GOT3 (cell line): ENCODE results near the gene SAPCD2.
"Not testable (repeated sequence)": the region's sequence is repeated elsewhere in the genome, so short reads cannot be mapped to it uniquely, and the experiment has no call there.

Experiments used
- DNase-seq: peaks from one replicate; lab custom pipeline; 2025; ENCODE audit warnings: mixed read lengths; lab: John Stamatoyannopoulos, UW

The SAPCD2 gene

DNA sequence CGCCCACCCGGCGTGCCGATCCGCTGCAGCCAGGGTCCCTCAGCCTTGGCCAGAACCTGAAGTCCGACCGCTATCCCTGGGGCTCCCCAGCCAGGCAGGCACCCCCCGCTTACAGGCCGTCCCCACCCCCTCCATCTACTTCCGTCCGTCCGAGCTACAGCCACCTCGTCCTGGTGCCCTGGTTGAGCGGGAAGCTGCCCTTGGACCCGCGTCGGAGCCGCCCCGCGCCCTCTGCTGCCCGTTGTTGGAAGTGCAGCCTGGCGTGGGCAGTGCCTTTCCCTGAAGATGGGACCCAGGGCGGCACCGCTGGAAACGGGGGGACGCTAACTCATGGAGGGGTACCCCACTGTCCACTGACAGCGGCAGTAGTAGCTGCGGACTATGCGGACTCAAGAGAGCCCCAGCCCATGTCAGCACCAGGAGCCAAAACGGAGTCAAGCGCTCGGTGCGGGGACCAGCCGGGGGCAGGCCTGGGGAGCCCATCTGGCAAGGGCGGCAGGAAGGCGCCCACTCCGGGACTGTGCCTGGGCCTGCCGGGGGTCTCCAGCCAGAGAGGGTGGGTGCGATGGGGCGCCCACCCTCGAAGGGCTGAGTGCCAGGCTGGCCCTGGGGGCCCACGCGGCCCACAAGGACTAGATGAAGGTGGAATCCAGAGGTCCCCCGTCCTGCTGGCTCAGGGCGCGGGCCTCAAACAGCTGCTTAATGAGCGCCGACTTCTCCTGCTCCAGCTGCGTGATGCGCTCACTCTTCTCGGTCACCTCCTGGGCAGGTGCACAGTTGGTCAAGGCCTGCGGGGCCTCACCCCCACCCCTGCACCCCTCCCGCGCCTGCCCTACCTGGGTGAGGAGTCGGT is 6.1 kb downstream of the SAPCD2 start:
- no peak for DNase-seq

DNA sequence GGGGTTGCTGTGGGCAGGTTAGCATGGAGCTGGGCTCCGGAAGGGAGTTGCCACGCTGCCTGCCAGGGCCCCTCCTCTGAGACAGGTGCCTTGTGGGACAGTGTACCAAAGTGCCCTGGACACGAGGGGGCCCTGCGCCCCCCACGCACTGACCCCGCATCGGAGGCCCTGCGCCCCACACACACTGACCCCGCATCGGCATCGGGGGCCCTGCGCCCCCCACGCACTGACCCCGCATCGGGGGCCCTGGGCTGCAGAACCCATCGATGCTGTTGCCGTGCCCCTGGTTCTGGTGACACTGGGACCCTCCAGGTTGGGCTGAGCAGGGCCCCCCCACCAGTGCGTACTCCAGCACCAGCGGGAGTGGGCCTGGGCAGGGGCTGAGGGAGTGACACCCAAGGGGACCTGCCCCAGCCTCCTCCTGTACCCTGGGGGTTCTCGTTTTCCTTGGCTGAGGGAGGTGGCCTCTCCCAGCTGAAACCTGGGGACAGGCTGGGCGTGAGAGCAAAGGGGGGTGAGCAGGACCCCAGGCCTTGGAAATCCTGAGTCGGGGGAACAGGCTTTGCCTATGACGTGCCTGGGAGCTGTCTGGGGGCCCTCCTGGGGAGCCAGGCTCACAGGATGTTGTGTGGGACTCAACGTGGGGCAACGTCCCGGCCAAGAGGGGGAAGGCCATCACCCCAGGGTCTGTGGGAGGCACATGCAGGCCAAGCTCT is 6.9 kb downstream of the SAPCD2 start:
- no peak for DNase-seq

DNA sequence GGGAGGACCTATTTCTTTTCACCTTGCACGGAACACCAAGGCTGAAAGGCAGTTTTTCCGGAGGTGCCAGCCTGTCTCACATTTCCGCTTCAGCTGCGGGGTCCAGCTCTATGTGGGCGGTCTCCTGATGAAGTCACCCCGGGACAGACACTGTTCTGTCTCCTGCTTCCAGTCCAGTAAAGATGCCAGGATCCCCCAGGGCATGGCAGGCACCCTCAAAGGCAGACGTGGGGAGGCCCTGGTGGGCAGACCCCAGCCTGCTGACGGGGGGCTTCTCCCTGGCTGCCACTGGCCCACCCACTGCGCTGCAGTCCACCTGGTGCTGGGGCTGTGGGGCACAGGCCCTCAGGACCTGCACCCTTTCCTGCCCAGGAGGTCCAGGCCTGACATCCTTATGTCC is 7.6 kb downstream of the SAPCD2 start:
- not testable (repeated sequence) for DNase-seq

DNA sequence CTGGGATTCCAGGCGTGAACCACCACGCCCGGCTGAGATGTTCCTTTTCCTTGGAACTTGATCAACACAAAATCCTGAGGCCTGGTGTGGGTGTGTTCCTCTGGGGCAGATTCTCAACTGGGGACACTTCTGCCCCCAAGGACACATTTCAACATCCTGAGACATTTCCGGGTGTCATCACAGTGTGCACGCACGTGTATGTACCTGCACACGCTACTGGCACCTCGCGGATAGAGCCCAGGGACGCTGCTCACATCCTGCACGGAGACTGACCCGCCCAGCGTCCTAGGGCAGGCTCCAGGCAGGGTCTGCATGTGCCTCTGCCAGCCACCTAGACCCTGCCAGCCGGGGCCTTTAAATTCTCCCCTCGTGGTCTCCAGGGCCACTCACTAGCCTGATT is 8.0 kb downstream of the SAPCD2 start:
- DNase-seq, result no peak

DNA sequence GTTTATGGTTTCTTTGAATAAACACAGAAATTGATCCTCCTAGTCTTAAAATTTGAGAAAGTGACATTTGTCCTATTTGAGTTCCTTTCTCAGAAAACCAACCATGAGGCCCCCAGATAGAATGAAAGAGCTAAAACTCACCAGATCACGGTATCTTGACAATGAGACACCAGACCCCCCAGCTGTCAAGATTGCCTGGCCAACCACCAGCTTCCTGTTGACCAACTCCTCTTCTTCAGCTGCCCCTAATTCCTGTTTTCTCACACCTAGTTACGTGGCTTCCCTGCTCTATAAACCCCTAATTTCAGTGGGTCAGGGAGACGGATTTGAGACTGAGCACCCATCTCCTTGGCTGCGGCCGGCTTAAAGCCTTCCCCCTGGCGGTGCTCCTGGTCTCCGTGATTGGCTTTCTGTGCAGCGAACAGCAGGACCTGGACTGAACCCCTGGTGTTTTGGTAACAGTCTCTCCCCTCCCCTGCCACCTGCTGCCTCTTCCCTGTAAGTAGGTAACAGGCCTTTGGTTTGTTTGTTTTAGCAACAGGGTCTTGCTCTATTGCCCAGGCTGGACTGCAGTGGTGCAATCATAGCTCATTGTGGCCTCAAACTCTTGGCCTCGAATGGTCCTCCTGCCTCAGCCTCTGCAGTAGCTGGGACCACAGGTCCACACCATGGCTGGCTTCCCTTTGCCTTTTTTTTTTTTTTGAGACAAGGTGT is 11.7 kb downstream of the SAPCD2 start:
- DNase-seq, result no peak

DNA sequence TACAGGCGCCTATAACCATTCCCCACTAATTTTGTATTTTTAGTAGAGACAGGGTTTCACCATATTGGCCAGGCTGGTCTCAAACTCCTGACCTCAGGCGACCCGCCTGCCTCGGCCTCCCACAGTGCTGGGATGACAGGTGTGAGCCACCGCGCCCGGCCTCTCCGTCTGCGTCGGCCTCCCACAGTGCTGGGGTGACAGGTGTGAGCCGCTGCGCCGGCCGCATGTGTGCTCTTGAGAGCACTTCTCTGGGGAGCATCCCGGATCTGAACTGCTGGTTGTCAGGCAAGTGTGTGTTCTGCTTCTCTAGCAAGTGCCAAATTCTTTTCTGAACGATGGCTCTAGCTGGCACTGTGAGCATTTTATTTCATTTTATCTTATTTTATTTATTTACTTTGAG is 12.8 kb downstream of the SAPCD2 start:
- DNase-seq, result no peak

DNA sequence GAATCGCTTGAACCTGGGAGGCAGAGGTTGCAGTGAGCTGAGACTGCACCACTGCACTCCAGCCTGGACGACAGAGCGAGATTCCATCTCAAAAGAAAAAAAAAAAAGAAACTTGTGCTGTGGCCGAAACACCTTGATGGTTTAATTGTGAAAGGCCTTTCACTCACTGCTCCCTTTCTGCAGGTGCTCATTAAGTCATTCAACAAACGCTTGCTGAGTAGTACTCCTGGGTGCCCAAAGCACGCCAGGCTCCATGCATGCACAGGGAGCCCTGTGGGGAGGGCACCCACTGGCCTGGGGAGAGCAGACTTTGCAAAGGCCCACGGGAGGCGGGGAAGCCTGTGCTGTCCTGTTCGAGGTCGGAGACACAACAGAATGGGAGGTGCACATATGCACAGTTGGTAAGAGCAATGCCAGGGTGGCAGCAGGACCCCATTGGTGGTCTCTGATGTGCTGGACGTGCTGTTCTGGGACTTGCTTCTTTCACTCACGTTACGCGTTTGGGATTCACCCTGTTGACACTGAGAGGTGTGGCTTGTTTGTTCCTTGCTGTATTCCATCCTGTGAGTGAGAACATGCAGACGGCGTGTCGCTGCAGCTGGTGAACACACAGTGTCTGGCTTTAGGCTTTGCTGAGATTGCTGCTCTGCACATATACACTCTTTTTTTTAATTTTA is 13.5 kb downstream of the SAPCD2 start:
- no peak for DNase-seq

DNA sequence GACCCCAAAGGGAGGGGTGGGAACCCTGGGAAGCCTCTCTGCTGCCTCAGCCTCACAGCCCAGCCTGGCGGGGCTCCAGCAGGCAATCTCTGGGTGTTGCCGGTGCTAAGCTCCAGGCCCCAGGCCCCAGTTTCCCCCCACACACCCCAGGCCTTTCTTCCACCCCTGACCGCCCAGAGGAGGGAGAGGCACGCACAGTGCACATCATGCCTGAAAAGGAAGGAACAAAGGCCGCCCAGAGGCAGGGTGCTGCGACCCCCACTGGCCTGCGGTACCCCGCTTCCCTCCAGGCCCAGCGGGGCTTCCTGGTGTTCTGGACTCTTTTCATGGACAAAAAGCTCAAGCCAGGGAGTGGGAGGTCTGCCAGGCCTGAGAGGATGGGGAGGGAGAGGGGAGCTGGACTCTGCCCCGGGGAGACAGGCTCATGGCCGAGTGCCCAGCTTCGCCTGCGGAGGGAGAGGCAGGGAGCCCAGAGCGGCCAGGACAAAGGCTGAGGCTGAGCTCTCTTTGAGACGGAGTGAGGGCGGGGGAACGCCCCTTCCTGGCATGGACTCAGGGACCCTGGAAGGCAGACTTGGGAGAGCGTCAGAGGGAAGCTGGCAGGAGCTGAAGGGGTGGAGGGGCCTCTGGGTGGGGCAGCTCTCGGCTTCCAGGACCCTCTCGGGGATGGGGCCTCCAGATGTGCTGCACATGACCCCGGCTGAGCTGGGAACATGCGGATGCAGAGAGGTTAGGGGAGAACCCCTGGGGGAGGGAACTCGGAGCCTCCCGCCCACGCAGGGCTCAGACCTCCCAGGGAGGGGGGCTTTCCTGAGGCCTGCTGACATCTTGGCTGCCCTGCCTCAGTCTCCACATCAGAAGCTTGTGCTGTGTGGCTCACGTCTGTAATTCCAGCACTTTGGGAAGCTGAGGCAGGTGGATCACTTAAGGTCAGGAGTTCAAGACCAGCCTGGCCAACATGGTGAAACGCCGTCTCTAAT is 14.7 kb downstream of the SAPCD2 start:
- no peak for DNase-seq

DNA sequence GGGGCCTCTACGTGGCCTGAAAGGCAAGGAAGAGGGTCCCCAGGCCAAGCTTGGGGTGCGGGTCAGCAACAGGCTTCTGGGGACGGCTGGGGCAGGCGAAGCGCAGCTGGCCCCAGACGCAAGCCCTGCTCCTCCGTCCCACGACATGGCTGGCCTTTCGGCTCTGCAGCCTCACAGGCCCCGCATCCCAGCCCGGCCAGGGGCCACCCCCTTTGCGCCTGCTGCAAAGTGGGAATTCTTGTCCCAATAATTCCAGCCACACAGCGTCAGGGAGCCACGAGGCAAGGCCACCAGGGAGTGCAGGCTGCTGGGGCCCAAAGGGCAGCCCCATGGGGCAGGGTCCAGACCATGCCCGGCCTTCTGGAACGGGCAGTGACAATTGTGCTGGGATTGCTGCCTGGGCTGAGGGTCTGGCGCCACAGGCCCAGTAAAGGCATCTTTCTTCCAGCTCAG is 15.4 kb downstream of the SAPCD2 start:
- no peak for DNase-seq

DNA sequence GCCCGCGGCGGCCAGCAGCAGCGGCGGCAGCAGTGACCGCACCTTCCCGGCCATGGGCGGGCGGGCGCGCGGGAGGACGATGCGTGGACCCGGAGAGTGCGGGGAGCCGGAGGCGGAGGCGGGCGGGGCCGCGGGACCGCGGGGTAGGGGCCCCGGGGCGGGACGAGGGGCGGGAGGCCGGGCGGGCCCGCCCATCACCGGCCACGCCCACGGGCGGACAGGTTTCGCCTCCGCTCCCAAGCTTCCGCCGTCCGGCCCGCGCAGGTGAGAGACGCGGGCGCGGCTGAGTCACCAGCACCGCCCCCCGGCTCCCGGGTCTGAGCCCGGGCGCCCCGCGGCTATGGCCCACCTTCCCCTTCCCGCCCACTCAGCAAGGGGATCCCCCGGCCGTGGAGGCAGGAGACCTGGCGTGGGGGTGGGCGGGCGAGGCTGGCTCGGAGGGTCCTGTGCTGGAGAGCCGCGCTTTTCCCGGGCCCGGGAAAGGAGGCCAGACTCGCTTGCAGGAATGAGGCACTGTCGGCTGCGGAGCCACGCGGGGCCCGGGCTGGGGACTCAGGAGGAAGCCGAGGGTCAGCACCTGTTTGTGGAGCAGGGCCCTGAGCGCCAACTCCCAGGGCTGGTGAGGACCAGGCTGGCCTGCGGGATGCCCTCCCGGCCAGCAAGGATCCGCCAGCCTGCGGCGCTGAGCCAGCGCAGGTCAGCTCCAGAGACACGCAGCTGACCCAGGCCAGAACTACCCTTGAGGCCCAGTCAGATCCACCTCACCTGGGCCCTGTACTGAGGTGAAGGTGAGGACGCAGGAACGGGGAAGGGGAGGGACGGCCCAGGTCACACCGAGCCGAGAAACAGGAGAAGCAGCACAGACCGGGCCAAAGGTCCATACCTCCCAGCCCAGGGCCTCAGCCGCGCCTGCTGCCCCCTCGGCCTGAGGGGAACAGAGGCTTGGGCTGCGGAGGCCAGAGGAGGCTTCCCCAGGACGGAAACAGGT is 16.1 kb downstream of the SAPCD2 start, which contains the start of gene ENTPD2:
TSS of gene ENTPD2 (minus strand) at position 118 of the 988 bp plus-strand sequence. CDS start at position 54, 64 bp downstream.
- no peak for DNase-seq

DNA sequence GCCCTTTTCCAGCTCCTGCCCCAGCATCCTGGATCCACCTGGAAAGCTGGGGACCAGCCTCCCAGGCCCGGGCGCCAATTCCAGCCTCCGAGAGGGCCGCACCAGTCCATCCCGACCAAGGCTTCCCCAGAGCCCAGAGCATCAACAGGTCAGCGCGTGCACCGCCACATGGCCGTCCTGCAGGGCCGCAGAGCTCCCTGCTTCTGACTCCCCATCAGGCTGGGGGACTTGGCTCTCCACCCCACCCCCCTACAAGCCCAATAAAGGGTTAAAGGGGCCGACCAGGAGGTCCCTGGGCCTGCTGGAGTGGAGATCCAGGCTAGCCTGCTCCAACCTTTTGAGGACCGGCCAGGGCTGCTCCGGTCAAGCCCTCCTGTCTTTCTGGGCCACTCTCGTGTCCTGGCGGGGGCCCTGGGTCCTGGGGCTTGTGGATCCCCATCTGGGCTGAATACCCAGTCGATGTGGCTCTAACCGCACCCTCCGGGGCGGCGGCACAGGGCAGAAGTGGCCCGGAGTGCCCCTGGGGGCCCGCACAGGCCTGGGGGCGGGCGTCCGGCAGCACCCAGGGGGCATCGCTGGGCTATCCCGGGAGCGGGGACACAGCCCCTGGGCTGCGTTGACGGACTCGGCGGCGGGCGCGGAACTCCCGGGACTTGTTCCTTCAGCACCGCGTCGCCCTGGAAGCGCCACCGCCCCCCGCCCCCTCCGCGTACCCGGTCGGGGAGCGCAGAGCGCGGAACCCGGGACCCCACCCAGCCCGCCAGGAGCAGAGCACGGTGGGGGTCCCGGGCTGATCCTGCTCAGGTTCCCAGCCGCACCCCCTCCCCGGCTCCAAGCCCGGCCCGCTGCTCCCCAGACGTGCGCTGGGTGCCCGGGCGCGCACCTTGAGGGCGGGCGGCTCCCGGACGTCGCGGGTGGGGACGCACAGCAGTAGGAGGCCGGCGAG is 17.1 kb downstream of the SAPCD2 start:
- no peak for DNase-seq

DNA sequence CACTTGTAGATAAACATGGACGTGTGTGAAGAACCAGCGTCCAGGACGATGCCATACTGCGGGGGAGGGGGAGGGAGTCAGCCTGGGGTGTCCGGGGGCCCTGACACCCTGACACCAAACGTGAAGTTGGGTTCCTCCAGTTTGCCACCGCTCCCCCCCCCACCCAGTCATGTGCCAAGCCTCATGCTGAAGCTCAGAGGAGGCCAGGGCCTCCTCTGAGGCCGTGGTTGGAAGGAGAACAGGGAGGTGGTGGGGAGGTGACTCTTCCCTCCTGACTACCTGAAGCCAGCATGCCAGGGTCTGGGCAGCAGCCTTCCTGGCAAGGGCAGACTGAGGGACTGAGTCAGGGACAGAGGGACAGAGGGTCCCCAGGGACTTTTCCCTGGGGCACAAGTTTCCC is 18.1 kb downstream of the SAPCD2 start:
- no peak for DNase-seq

DNA sequence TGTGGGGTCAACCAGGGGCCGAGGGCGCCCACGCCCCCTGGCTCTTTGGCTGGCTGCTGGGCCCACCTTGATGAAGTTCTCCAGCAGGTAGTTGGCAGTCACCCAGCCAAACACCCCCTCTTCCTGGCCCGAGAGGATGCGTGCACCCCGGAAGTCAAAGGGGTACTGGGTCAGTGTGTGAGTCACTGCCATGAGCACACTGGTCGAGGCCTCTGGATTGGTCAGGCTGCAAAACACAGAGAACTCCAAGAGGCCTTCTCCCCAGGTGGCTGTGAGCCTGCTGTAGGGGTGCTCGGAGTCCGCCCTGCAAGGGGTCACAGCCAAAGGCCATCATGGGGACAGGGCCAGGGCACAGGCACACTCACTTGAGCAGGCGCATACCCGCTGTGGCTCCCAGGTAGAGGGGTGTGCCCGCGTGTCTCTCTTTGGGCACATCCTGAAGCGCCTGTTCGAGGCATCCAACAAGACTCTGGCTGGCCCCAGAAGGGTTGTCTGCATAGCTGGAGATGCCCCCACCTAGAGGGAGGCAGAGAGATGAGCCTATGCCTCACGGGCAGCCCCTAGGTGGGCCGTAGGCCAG is 19.1 kb downstream of the SAPCD2 start:
- no peak for DNase-seq

DNA sequence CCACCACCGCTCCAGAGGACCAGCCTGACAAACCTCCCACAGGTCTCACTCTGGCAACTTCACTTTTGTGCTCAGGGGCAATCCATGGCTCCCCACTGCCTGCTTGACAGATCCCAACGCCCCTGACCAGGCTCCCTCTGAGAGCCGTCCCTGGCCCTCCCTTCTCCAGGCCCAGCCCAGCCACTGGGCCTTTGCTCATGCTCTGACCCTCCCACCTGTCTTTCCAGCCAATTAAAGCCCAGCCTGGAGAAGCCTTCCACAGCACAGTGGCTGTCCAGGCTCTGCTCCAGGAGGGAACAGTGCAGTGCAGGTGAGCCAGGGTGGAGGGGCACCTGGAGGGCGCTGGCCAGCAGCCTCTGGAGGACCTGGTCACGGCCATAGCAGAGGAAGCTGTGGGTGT is 19.8 kb downstream of the SAPCD2 start:
- DNase-seq, result no peak

DNA sequence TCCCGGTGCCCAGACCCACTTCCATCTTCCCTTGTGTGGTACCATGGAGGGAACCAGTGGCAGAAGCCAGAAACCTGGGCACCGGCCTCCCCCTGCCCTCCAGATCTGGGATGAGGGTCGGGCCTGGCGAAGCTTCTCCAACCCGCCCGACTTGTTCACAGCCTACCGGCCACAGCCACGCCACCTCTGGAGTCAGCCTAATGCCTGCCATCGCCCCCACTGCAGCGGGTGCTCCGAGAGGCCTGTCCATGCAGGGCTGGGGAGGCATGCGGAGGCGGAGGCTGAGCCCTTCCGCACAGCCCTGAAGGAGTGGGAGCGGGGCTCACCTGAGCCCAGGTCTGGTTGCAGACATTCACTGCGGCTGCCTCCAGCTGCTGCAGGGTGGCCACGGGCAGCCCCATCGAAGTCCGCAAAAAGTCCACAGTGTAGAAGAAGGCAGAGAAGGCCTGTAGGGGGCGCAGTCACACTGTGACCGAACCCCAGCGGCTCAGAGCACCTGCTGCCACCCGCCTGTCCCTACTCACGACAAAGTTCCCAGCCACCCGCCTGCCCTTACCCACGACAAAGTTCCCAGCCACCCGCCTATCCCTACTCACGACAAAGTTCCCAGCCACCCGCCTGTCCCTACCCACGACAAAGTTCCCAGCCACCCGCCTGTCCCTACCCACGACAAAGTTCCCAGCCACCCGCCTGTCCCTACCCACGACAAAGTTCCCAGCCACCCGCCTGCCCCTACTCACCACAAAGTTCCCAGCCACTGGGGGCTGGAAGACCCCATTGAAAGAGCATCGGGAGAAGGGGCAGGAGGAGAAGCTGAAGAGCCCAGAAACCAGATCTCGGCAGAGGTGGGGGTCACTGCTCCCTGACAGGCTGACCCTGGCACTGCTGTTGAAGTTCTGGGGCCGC is 20.6 kb downstream of the SAPCD2 start:
- DNase-seq, result no peak

DNA sequence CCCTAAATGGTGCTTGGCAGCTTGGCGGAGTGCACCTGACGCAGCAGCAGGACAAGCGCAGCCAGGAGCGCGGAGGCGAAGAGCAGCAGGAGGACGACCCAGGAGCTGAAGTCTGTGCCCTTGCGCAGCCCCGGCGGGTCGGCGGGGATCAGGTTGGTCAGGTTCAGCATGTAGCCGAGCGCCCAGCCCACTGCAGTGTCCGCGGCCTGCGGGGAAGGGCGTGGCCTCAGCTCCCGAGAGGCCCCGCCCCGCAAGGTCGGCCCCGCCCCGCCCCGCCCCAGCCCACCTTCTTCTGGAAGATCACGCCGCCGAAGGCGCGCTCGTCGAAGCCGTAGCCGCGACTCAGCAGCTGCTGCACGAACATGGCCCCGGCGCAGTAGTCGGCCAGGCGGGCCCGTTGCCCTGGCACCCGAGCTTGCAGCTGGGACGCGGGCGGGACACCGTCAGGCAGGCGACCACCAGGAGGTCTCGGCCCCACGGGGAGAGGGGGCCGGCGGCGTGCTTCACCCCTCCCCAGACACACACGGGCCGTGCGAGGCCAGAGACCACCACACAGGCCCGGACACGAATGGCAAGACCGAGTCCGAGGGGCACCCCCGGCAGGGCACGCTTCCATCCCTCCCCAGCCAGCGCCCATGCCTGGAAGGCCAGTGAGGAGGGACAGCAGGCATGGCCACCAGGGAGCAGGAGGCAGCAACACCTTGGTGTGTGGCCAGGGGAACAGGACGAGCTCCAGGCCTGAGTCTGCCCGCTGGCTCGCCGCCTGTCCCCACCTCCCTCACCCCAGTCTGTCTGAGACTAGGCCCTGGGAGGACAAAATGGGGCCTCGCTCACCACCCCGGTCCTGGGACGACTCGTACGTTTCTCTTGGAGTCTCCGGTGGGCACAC is 21.5 kb downstream of the SAPCD2 start:
- no peak for DNase-seq
